Adrenal gland (tissue), 5 donors: ENCODE measurements around the gene SLC25A38.

ENCODE experiments used
- CTCF ChIP-seq, 6 experiments: fragments of 450-650 bp in 4 of 6; fragments of 200-600 bp in 2 of 6; sonication (generic) in 1 of 6; IDR thresholded peaks; 1 replicate in 5 of 6; 2 replicates in 1 of 6; pipeline versions ENCODE4 v1.5.1 to v1.8.0; 2016 to 2021; ENCODE audit warnings: antibody characterized with exemption in 6 of 6, mild to moderate bottlenecking in 2 of 6, moderate library complexity in 1 of 6
- POLR2A ChIP-seq, 2 donors: fragments of 450-650 bp; IDR thresholded peaks; one replicate each; pipeline ENCODE4 v1.6.1; 2017; ENCODE audit warnings: antibody characterized with exemption in 2 of 2, mild to moderate bottlenecking in 2 of 2, moderate library complexity in 1 of 2
- donor health status: DM: no; HTN: no; CAD: no.

GRCh38 chr3:39414421-39414907 is 31.3 kb downstream of the SLC25A38 start:
- TF ChIP-seq CTCF (IDR thresholded peaks at IDR 0.05) (no peak), POLR2A (IDR thresholded peaks at IDR 0.05) (no peak)
